ENCODE data around the gene KIF26A. TPM values are rescaled to one million over a fixed set of nuclear protein-coding genes. Genes with fewer than 3 reads are reported as not detected.

KIF26A gene
- total RNA-seq, 1 donor from 2014 or later, result 4.4 TPM

DNA sequence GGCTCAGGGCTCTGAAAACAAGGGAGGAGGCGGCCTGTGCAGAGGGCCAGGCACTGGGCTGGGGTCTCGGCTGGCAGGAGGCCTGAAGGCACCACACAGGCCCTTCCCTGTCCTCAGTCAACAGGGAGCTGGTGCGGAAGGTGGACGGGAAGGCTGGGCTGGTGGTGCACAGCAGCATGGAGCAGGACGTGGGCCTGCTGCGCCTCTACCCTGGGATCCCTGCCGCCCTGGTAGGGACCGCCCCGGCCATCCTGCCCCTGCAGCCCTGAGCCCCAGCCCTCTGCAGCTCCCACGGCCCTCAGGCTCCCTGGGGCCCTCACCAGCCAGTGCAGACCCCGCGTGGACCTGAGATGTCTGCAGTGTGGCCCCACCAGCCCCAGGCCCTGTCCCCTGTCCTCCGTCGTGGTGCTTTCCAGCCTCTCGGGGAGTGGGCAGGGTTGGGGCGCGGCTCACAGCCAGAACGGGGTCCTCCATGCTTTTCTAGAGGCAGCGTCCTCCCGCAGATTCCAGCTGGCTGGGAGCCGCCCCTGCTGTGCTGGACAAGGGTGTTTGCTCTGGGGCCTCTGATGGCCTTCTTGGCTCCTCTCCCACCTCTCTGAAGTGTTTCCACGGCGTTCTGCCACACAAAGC, 34.8 kb upstream of the KIF26A start:
- Histone ChIP-seq H3K27ac (no peak overlapping the region), H3K9me3 (no peaks in the 10 kb centered on the region), H3K4me3 (no peak overlapping the region), H3K27me3 (ENCODE audit: low read depth) (peaks cover 4% of the 10 kb centered on the region), H3K4me1 (peaks cover 12% of the 10 kb centered on the region), H3K36me3 (no peaks in the 10 kb centered on the region)
- intact Hi-C loops (cut with DNase I), result no loop called here
- TF ChIP-seq CTCF (IDR thresholded peaks at IDR 0.05), result no peak
- DNase-seq, result peak; percentile 48
- peak in 1 of 2 donors; percentile 5 for ATAC-seq

- ATAC-seq, result no peak
- no peak for TF ChIP-seq CTCF (IDR thresholded peaks at IDR 0.05)
- peak; percentile 45 for DNase-seq
- Histone ChIP-seq H3K27ac (no peak overlapping the region), H3K4me3 (no peak overlapping the region), H3K4me1 (peaks cover 12% of the 10 kb centered on the region), H3K9me3 (no peaks in the 10 kb centered on the region), H3K27me3 (ENCODE audit: low read depth) (peaks cover 4% of the 10 kb centered on the region), H3K36me3 (no peaks in the 10 kb centered on the region)
- intact Hi-C loops (cut with DNase I), result no loop called here
Observed at GRCh38 chr14:104104076-104104901, 34.1 kb upstream of the KIF26A start.

- Histone ChIP-seq H3K27me3 (ENCODE audit: low read depth) (peaks cover 4% of the 10 kb centered on the region), H3K4me3 (no peak overlapping the region), H3K4me1 (peaks cover 12% of the 10 kb centered on the region), H3K9me3 (no peaks in the 10 kb centered on the region), H3K27ac (no peak overlapping the region), H3K36me3 (no peaks in the 10 kb centered on the region)
- intact Hi-C loops (cut with DNase I), result no loop called here
- DNase-seq (peak; percentile 53), ATAC-seq (peak in 1 of 2 donors; percentile 5)
- TF ChIP-seq CTCF (IDR thresholded peaks at IDR 0.05), result no peak
Observed at GRCh38 chr14:104105071-104105821, 33.1 kb upstream of the KIF26A start.

GRCh38 chr14:104105822-104106470, 32.4 kb upstream of the KIF26A start:
- Histone ChIP-seq H3K4me1 (peaks cover 8% of the 10 kb centered on the region), H3K27me3 (ENCODE audit: low read depth) (peaks cover 4% of the 10 kb centered on the region), H3K9me3 (no peaks in the 10 kb centered on the region), H3K36me3 (no peaks in the 10 kb centered on the region), H3K27ac (no peak overlapping the region), H3K4me3 (no peak overlapping the region)
- ATAC-seq (no peak), DNase-seq (no peak)
- TF ChIP-seq CTCF (IDR thresholded peaks at IDR 0.05), result no peak
- intact Hi-C loops (cut with DNase I), result no loop called here

DNA sequence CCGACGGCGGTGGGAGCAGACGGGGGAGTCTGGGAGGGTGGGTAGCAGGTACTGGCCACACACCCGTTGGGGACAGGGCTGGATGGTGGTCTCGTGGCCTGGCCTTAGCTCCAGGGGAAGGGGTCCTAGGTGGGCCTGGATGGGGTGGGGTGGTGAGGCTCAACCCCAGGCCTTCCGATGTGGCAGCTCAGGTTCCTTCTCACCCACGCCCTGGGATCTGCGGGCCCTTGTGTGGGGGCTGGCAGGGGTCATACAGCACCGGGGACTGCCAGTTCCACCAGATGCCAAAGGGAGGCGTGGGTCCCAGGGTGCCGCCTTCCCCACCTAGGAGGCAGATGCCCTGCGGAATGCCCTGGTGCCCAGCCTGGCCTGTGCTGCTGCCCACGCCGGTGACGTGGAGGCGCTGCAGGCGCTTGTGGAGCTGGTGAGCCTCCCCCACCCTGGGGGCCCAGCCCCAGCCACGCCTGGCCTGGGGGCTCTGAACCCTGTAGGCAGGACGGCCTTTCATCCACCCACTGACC, 31.9 kb upstream of the KIF26A start:
- Histone ChIP-seq H3K27ac (no peak overlapping the region), H3K4me1 (peaks cover 8% of the 10 kb centered on the region), H3K4me3 (no peak overlapping the region), H3K27me3 (ENCODE audit: low read depth) (peaks cover 4% of the 10 kb centered on the region), H3K9me3 (no peaks in the 10 kb centered on the region), H3K36me3 (no peaks in the 10 kb centered on the region)
- ATAC-seq (no peak), DNase-seq (no peak)
- TF ChIP-seq CTCF (IDR thresholded peaks at IDR 0.05), result no peak
- intact Hi-C loops (cut with DNase I), result no loop called here

Measured in lower lobe of right lung (tissue), 2 donors.